ENCODE measurements around the gene XXYLT1.

DNA sequence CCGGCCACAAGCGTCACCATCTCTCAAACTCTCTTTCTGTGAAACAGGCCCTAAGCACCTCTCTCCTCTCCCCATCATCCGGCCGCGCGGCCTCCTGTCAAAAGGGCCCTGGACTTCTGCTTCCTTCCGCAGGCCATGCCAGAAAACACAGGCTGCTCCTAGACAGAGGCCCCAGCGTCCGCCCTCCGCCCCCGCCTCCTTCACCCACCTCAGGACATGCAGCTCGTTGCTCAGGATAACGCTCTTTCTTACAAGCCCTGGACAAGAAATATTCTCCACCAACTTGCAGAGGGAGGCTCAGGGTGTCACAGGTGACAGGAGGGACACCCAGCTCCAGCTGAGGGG, 212.0 kb downstream of the XXYLT1 start:
- TF ChIP-seq CTCF (IDR thresholded peaks at IDR 0.05) = no peak
- no peak for TF ChIP-seq POLR2A (IDR thresholded peaks at IDR 0.05)

Measured in right lobe of liver (tissue), 4 donors.